ENCODE results near the gene OSBPL3. TPM values are rescaled to one million over a fixed set of nuclear protein-coding genes. Genes with fewer than 3 reads are reported as not detected.

Gene OSBPL3
- total and polyA plus RNA-seq, 10 donors: 10.3 to 33.9 (median 26.8) TPM

GRCh38 chr7:24871770-24872169, 108.2 kb downstream of the OSBPL3 start:
- TF ChIP-seq CTCF (IDR thresholded peaks at IDR 0.05 in 8 of 11, conservative IDR thresholded peaks at IDR 0.05 in 3 of 11): no peak
- TF ChIP-seq POLR2A (IDR thresholded peaks at IDR 0.05): no peak
- TF ChIP-seq POLR2AphosphoS5 (IDR thresholded peaks at IDR 0.05): no peak
- intact Hi-C loops (cut with DNase I; ENCODE audit: low total_unique reads): no loop called here
- Histone ChIP-seq H3K4me1 (peaks cover 0 to 13% (median 3%) of the 10 kb centered on the region in 6 donors), H3K36me3 (peaks cover 0 to 34% (median 2%) of the 10 kb centered on the region in 6 donors), H3K27me3 (replicated peaks in 1 of 7) (no peaks in the 10 kb centered on the region), H3K27ac (no peak overlapping the region), H3K9me3 (no peaks in the 10 kb centered on the region), H3K4me3 (no peak overlapping the region)
- DNase-seq: no peak

- DNase-seq: no peak
- Histone ChIP-seq H3K9me3 (no peaks in the 10 kb centered on the region), H3K36me3 (peaks cover 0 to 39% (median 2%) of the 10 kb centered on the region in 6 donors), H3K4me1 (peaks cover 0 to 13% (median 3%) of the 10 kb centered on the region in 6 donors), H3K27ac (no peak overlapping the region), H3K4me3 (no peak overlapping the region), H3K27me3 (replicated peaks in 1 of 7) (no peaks in the 10 kb centered on the region)
- 77 to 90% (median 81%) methylated on average over 6 of the region's 6 CpGs for WGBS, 5 donors
- TF ChIP-seq POLR2AphosphoS5 (IDR thresholded peaks at IDR 0.05) (no peak), POLR2A (IDR thresholded peaks at IDR 0.05) (no peak), CTCF (IDR thresholded peaks at IDR 0.05 in 8 of 11, conservative IDR thresholded peaks at IDR 0.05 in 3 of 11) (no peak)
- intact Hi-C loops (cut with DNase I; ENCODE audit: low total_unique reads): no loop called here
These were observed 109.2 kb downstream of the OSBPL3 start for GRCh38 chr7:24870766-24871165.

DNA sequence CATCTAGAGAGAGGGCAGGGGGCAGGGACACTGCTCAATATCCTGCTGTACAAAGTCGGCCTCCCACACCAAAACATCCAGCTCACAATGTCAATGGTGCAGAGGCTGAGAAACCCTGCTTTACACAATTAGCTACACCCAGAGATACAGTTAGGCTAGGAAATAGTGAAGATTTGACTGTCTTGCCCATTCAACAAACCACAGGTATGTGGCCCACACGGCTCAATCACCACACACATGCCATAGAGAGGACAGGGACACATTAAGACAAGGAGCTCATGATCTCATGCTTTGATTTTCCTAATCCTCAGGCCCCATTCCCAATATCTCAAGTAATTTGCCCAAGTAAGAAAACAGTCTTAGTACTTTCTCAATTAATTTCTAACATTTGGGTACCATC, 110.4 kb downstream of the OSBPL3 start:
- no peaks in the 10 kb centered on the region for H3K9me3 ChIP-seq
- H3K27me3 ChIP-seq (replicated peaks in 1 of 7): no peaks in the 10 kb centered on the region
- 78 to 96% (median 83%) methylated on average over 2 of the region's 2 CpGs for WGBS, 5 donors
- no peak overlapping the region for H3K4me3 ChIP-seq
- intact Hi-C loops (cut with DNase I; ENCODE audit: low total_unique reads): no loop called here
- H3K27ac ChIP-seq: no peak overlapping the region
- H3K4me1 ChIP-seq: peaks cover 0 to 13% (median 3%) of the 10 kb centered on the region in 6 donors
- TF ChIP-seq CTCF (IDR thresholded peaks at IDR 0.05 in 8 of 11, conservative IDR thresholded peaks at IDR 0.05 in 3 of 11) (no peak), POLR2AphosphoS5 (IDR thresholded peaks at IDR 0.05) (no peak), POLR2A (IDR thresholded peaks at IDR 0.05) (no peak)
- peaks cover 0 to 51% (median 4%) of the 10 kb centered on the region in 6 donors for H3K36me3 ChIP-seq
- no peak for DNase-seq

GRCh38 chr7:24868741-24869140, 111.2 kb downstream of the OSBPL3 start:
- intact Hi-C loops (cut with DNase I; ENCODE audit: low total_unique reads): no loop called here
- TF ChIP-seq POLR2A (IDR thresholded peaks at IDR 0.05) (no peak), CTCF (IDR thresholded peaks at IDR 0.05 in 8 of 11, conservative IDR thresholded peaks at IDR 0.05 in 3 of 11) (no peak), POLR2AphosphoS5 (IDR thresholded peaks at IDR 0.05) (no peak)
- H3K4me1 ChIP-seq: peaks cover 0 to 13% (median 3%) of the 10 kb centered on the region in 6 donors
- H3K36me3 ChIP-seq: peaks cover 0 to 60% (median 4%) of the 10 kb centered on the region in 6 donors
- H3K27me3 ChIP-seq (replicated peaks in 1 of 7): no peaks in the 10 kb centered on the region
- no peak overlapping the region for H3K4me3 ChIP-seq
- H3K27ac ChIP-seq: no peak overlapping the region
- no peaks in the 10 kb centered on the region for H3K9me3 ChIP-seq
- DNase-seq: no peak
- WGBS, 5 donors: 53 to 85% (median 70%) methylated on average over 4 of the region's 4 CpGs
